Mesodermal cell (in vitro differentiated cells): ENCODE results near the gene TNS3.
"Not testable (repeated sequence)": the region's sequence is repeated elsewhere in the genome, so short reads cannot be mapped to it uniquely, and the experiment has no call there.

Experiments
- H3K27ac ChIP-seq: 2 replicates; pipeline ENCODE4 v1.7.0; 2013; ENCODE audit warnings: mild to moderate bottlenecking, low read depth, low read length, moderate library complexity; ENCODE audit not compliant: severe bottlenecking
- H3K36me3 ChIP-seq: 2 replicates; pipeline ENCODE4 v1.7.1; 2013; ENCODE audit warnings: mild to moderate bottlenecking, low read length, moderate library complexity; ENCODE audit not compliant: control insufficient read depth, insufficient read depth
- H3K4me1 ChIP-seq: one replicate; pipeline ENCODE4 v1.7.1; 2013; ENCODE audit warnings: mild to moderate bottlenecking, low read length; ENCODE audit not compliant: insufficient read depth, control insufficient read depth, poor library complexity, severe bottlenecking
- H3K4me3 ChIP-seq: 2 replicates; pipeline ENCODE4 v1.7.0; 2013; ENCODE audit warnings: low read length, control low read depth, mild to moderate bottlenecking; ENCODE audit not compliant: insufficient read depth, poor library complexity, severe bottlenecking; ENCODE audit errors: extremely low read depth
- H3K9me3 ChIP-seq: 2 replicates; pipeline ENCODE4 v1.7.1; 2013; ENCODE audit warnings: mild to moderate bottlenecking, low read length, moderate library complexity; ENCODE audit not compliant: control insufficient read depth
- whole genome bisulfite sequencing, 2 experiments: methylation state at CpG; one replicate each; pipeline ENCODE4 v1.1.5; 2013; ENCODE audit warnings: missing lambda C conversion rate in 2 of 2; ENCODE audit not compliant: insufficient coverage in 2 of 2; 5-methylcytosine and 5-hydroxymethylcytosine counted together

Gene TNS3

GRCh38 chr7:47449810-47450590 lies 131.9 kb downstream of the TNS3 start:
- H3K4me1 ChIP-seq = peaks cover 27% of the 10 kb centered on the region
- WGBS, 2 experiments = 86 to 95% methylated on average over 8 to 9 of the region's 11 CpGs
- no peaks in the 10 kb centered on the region for H3K9me3 ChIP-seq
- H3K27ac ChIP-seq = no peak overlapping the region
- H3K4me3 ChIP-seq = no peak overlapping the region
- no peaks in the 10 kb centered on the region for H3K36me3 ChIP-seq

- Histone ChIP-seq H3K36me3 (no peaks in the 10 kb centered on the region), H3K4me1 (peaks cover 22% of the 10 kb centered on the region), H3K27ac (no peak overlapping the region), H3K4me3 (no peak overlapping the region), H3K9me3 (no peaks in the 10 kb centered on the region)
- 94 to 98% methylated on average over 9 of the region's 9 CpGs for whole genome bisulfite sequencing, 2 experiments
Measured at GRCh38 chr7:47448971-47449370, 132.9 kb downstream of the TNS3 start.

GRCh38 chr7:47447621-47448349 lies 134.1 kb downstream of the TNS3 start:
- Histone ChIP-seq H3K4me3 (no peak overlapping the region), H3K4me1 (peaks cover 10% of the 10 kb centered on the region), H3K9me3 (no peaks in the 10 kb centered on the region), H3K27ac (no peak overlapping the region), H3K36me3 (no peaks in the 10 kb centered on the region)
- 92 to 95% methylated on average over 8 to 11 of the region's 12 CpGs for WGBS, 2 experiments

- 88 to 95% methylated on average over 7 to 8 of the region's 9 CpGs for WGBS, 2 experiments
- Histone ChIP-seq H3K27ac (no peak overlapping the region), H3K4me1 (peaks cover 5% of the 10 kb centered on the region), H3K4me3 (no peak overlapping the region), H3K9me3 (no peaks in the 10 kb centered on the region), H3K36me3 (no peaks in the 10 kb centered on the region)
Measured at GRCh38 chr7:47446871-47447466, 134.9 kb downstream of the TNS3 start.

GRCh38 chr7:47444376-47445098 lies 137.4 kb downstream of the TNS3 start:
- Histone ChIP-seq H3K9me3 (no peaks in the 10 kb centered on the region), H3K4me3 (no peak overlapping the region), H3K36me3 (no peaks in the 10 kb centered on the region), H3K27ac (no peak overlapping the region), H3K4me1 (peaks cover 11% of the 10 kb centered on the region)
- 80 to 89% methylated on average over 10 to 11 of the region's 14 CpGs for WGBS, 2 experiments

GRCh38 chr7:47443049-47443448 lies 138.9 kb downstream of the TNS3 start:
- peaks cover 10% of the 10 kb centered on the region for H3K36me3 ChIP-seq
- no peak overlapping the region for H3K27ac ChIP-seq
- H3K4me3 ChIP-seq = no peak overlapping the region
- peaks cover 11% of the 10 kb centered on the region for H3K4me1 ChIP-seq
- 71 to 73% methylated on average over 3 to 8 of the region's 8 CpGs for whole genome bisulfite sequencing, 2 experiments
- no peaks in the 10 kb centered on the region for H3K9me3 ChIP-seq

GRCh38 chr7:47442605-47442865 lies 139.4 kb downstream of the TNS3 start:
- WGBS, 2 experiments = 95 to 100% methylated on average over 1 to 4 of the region's 4 CpGs
- Histone ChIP-seq H3K9me3 (no peaks in the 10 kb centered on the region), H3K4me1 (peaks cover 11% of the 10 kb centered on the region), H3K27ac (no peak overlapping the region), H3K36me3 (peaks cover 11% of the 10 kb centered on the region), H3K4me3 (no peak overlapping the region)

GRCh38 chr7:47441796-47442604 lies 139.9 kb downstream of the TNS3 start:
- Histone ChIP-seq H3K4me3 (no peak overlapping the region), H3K27ac (no peak overlapping the region), H3K4me1 (peaks cover 11% of the 10 kb centered on the region), H3K9me3 (no peaks in the 10 kb centered on the region), H3K36me3 (peaks cover 11% of the 10 kb centered on the region)
- WGBS, 2 experiments = 84 to 94% methylated on average over 8 of the region's 11 CpGs

GRCh38 chr7:47441048-47441447 lies 140.9 kb downstream of the TNS3 start:
- H3K27ac ChIP-seq, H3K4me3 ChIP-seq, H3K9me3 ChIP-seq: not testable (repeated sequence)
- Histone ChIP-seq H3K4me1 (peaks cover 11% of the 10 kb centered on the region), H3K36me3 (peaks cover 11% of the 10 kb centered on the region)
- WGBS, 2 experiments = 97 to 100% methylated on average over 3 to 4 of the region's 8 CpGs

- Histone ChIP-seq H3K9me3 (no peaks in the 10 kb centered on the region), H3K36me3 (peaks cover 14% of the 10 kb centered on the region), H3K27ac (no peak overlapping the region), H3K4me1 (peaks cover 11% of the 10 kb centered on the region), H3K4me3 (no peak overlapping the region)
- WGBS, 2 experiments = 100% methylated on average over 1 of the region's 1 CpG
Measured at GRCh38 chr7:47440320-47440719, 141.6 kb downstream of the TNS3 start.
